Mesodermal cell (in vitro differentiated cells): ENCODE data around the gene SLC27A1.
A peak's percentile ranks its signal among the peaks of the same experiment; 100 is the strongest.
"Not testable (repeated sequence)": the region's sequence is repeated elsewhere in the genome, so short reads cannot be mapped to it uniquely, and the experiment has no call there.

Source experiments
- H3K27ac ChIP-seq: 2 replicates; pipeline ENCODE4 v1.7.0; 2013; ENCODE audit warnings: mild to moderate bottlenecking, low read depth, low read length, moderate library complexity; ENCODE audit not compliant: severe bottlenecking
- H3K36me3 ChIP-seq: 2 replicates; pipeline ENCODE4 v1.7.1; 2013; ENCODE audit warnings: mild to moderate bottlenecking, low read length, moderate library complexity; ENCODE audit not compliant: control insufficient read depth, insufficient read depth
- H3K4me1 ChIP-seq: one replicate; pipeline ENCODE4 v1.7.1; 2013; ENCODE audit warnings: mild to moderate bottlenecking, low read length; ENCODE audit not compliant: insufficient read depth, control insufficient read depth, poor library complexity, severe bottlenecking
- H3K4me3 ChIP-seq: 2 replicates; pipeline ENCODE4 v1.7.0; 2013; ENCODE audit warnings: low read length, control low read depth, mild to moderate bottlenecking; ENCODE audit not compliant: insufficient read depth, poor library complexity, severe bottlenecking; ENCODE audit errors: extremely low read depth
- H3K9me3 ChIP-seq: 2 replicates; pipeline ENCODE4 v1.7.1; 2013; ENCODE audit warnings: mild to moderate bottlenecking, low read length, moderate library complexity; ENCODE audit not compliant: control insufficient read depth
- WGBS, 2 experiments: methylation state at CpG; one replicate each; pipeline ENCODE4 v1.1.5; 2013; ENCODE audit warnings: missing lambda C conversion rate in 2 of 2; ENCODE audit not compliant: insufficient coverage in 2 of 2; 5-methylcytosine and 5-hydroxymethylcytosine counted together

Gene SLC27A1

DNA sequence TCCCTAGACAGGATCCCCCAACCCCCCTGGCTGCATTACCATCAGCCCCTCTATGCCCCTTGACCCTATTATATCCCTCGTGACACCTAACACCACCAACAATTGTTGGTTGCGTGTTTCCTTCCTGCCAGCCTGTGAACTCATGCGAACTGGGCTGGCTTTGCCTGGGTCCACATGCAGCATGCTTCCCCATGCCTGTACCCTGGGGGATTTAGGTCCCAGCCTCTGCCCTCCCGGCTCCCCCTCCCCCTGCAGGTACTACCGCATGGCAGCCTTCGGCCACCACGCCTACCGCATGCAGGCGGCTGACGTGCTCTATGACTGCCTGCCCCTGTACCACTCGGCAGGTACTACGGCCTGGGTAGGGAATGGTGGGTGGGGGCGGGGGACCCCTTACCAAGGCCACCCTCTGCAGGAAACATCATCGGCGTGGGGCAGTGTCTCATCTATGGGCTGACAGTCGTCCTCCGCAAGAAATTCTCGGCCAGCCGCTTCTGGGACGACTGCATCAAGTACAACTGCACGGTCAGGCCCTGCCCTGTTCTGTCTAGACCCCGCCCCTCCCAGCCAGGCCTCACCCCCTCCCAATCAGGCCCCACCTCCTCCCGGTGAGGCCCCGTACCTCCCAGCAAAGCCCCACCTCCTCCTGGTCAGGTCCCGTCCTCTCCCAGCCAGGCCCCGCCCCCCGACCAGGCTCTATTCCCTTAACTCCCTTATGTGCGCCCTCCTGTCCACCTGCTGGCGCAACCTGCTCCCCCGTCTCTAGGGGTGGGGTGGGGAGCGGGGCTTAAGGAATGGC, 18.5 kb downstream of the SLC27A1 start:
- H3K36me3 ChIP-seq = no peaks in the 10 kb centered on the region
- H3K4me1 ChIP-seq = peaks cover 10% of the 10 kb centered on the region
- peak overlapping the region; percentile 16 for H3K4me3 ChIP-seq
- no peaks in the 10 kb centered on the region for H3K9me3 ChIP-seq
- H3K27ac ChIP-seq = no peak overlapping the region
- 16 to 33% methylated on average over 10 to 16 of the region's 31 CpGs for WGBS, 2 experiments

DNA sequence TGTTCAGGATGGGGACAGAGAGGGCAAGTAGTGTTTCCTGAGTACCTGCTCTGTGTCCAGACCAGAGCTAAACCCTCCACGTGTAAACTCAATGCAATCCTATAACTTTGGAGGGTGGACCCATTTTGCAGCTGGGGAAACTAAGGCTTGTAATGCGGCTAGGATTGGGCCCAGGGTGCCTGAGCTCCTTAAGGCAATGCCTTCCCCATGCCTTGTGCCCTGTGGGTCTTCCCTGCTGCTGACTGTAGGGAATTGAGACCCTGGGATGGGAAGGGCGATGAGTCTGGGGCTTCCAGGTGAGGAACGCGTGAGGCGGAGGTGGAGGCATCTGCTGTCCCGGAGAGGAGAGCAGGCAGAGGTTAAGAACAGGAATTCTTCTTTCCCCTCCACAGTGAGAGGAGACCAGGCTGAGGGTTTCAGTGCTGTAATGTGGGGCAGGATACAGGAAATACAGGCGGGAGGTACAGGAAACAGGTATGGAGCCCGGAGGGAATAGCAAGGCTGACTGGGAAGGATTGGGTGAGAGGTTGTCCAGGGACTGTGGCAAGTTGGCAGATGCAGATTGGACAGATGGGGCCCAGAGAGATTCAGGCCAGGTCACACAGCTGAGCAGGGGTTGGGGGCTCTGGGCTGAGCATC, 19.2 kb downstream of the SLC27A1 start:
- no peak overlapping the region for H3K4me3 ChIP-seq
- no peaks in the 10 kb centered on the region for H3K36me3 ChIP-seq
- no peaks in the 10 kb centered on the region for H3K9me3 ChIP-seq
- H3K27ac ChIP-seq = no peak overlapping the region
- WGBS, 2 experiments = 88 to 90% methylated on average over 2 to 6 of the region's 9 CpGs
- peaks cover 10% of the 10 kb centered on the region for H3K4me1 ChIP-seq

GRCh38 chr19:17490411-17490810, 20.1 kb downstream of the SLC27A1 start:
- Histone ChIP-seq H3K27ac (no peak overlapping the region), H3K9me3 (no peaks in the 10 kb centered on the region), H3K4me1 (peaks cover 10% of the 10 kb centered on the region), H3K4me3 (no peak overlapping the region), H3K36me3 (no peaks in the 10 kb centered on the region)
- WGBS, 2 experiments = 85 to 94% methylated on average over 2 of the region's 4 CpGs

- peaks cover 10% of the 10 kb centered on the region for H3K4me1 ChIP-seq
- H3K4me3 ChIP-seq = no peak overlapping the region
- H3K27ac ChIP-seq = no peak overlapping the region
- no peaks in the 10 kb centered on the region for H3K9me3 ChIP-seq
- 93 to 100% methylated on average over 3 to 4 of the region's 5 CpGs for WGBS, 2 experiments
- no peaks in the 10 kb centered on the region for H3K36me3 ChIP-seq
Measured at GRCh38 chr19:17491287-17491686, 21.0 kb downstream of the SLC27A1 start.

DNA sequence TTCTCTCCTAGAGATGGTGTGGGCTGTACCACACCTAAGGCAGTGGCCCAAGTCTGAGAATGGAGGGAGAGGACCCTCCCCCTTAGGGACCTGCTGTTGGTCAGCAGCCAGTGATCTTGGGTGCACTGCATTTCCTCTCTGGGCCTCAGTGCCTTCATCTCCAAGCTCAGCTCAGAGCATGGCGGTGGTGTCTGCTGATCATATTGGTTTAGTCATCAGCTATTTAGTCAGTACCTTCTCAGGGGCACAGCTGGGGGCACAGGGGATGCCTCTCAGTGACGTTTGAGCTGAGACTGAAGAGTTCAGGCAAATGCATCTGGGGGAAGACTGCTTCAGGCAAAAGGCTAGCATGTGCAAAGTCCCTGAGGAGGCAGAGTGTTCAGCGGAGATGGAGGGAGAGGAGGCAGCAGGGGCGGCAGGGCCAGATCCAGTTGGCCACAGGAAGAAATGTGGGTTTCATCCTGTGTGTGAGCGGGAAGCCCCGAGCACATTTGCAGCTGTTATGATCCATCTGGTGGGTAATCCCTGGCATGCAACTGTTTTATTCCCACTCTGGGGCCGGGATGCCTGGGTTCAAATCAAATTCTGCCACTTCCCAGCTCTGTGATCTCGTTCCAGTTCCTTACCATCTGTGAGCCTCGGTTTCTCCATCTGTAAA, 25.4 kb downstream of the SLC27A1 start:
- Histone ChIP-seq H3K27ac (no peak overlapping the region), H3K36me3 (peaks cover 8% of the 10 kb centered on the region)
- WGBS, 2 experiments = 75 to 84% methylated on average over 7 to 8 of the region's 9 CpGs

DNA sequence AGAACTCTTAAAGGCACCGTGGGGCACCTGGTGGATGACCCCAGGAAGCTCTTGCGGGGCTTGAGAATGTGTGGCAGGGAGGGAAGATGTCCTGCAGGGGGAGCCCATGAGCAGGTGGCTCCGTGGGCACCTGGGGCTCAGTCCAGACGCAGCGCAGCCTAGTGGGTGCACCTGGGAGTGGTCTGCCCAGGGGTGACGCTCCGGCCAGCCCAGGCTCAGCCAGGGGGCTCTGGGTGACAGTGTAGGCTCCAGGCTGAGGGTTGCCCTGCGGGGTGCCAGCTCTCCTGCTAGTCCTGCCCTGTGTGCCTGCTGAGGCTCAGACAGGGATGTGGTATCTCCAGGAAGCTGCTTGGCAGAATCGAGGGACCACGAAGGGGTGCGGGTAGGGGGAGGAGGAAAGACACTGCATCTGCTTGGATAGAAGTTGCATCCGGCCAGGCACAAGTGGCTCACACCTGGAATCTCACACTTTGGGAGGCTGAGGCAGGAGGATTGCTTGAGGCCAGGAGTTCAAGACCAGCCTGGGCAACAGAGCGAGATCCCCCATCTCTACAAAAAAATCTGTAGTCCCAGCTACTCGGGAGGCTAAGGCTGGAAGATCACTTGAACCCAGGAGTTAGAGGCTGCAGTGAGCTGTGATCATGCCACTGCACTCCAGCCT, 26.1 kb downstream of the SLC27A1 start:
- no peak overlapping the region for H3K27ac ChIP-seq
- no peak overlapping the region for H3K4me3 ChIP-seq
- 59 to 78% methylated on average over 13 of the region's 14 CpGs for WGBS, 2 experiments
- peaks cover 13% of the 10 kb centered on the region for H3K36me3 ChIP-seq
- H3K9me3 ChIP-seq = no peaks in the 10 kb centered on the region
- H3K4me1 ChIP-seq = peaks cover 6% of the 10 kb centered on the region

More for the DNA sequence above, 25.4 kb downstream of the SLC27A1 start:
- no peak overlapping the region for H3K4me3 ChIP-seq
- peaks cover 6% of the 10 kb centered on the region for H3K4me1 ChIP-seq
- H3K9me3 ChIP-seq = no peaks in the 10 kb centered on the region

GRCh38 chr19:17497149-17497798, 26.9 kb downstream of the SLC27A1 start:
- peaks cover 6% of the 10 kb centered on the region for H3K4me1 ChIP-seq
- no peaks in the 10 kb centered on the region for H3K9me3 ChIP-seq
- 96% methylated on average over 40 to 41 of the region's 41 CpGs for WGBS, 2 experiments
- no peak overlapping the region for H3K4me3 ChIP-seq
- peaks cover 13% of the 10 kb centered on the region for H3K36me3 ChIP-seq
- no peak overlapping the region for H3K27ac ChIP-seq

DNA sequence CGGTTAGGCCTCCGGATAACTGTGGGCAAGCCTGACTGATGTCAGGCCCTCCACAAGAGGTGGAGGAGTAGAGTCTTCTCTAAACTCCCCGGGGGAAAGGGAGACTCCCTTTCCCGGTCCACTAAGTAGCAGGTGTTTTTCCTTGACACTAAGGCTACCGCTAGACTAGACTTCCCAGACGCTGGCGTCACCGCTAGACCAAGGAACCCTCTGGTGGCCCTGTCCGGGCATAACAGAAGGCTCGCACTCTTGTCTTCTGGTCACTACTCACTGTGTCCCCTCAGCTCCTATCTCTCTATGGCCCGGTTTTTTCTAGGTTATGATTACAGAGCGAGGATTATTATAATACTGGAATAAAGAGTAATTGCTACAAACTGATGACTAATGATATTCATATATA, 28.7 kb downstream of the SLC27A1 start:
- not testable (repeated sequence) for H3K4me1 ChIP-seq, H3K9me3 ChIP-seq, H3K4me3 ChIP-seq, H3K27ac ChIP-seq
- 76 to 79% methylated on average over 7 to 8 of the region's 12 CpGs for WGBS, 2 experiments
- H3K36me3 ChIP-seq = peaks cover 13% of the 10 kb centered on the region

DNA sequence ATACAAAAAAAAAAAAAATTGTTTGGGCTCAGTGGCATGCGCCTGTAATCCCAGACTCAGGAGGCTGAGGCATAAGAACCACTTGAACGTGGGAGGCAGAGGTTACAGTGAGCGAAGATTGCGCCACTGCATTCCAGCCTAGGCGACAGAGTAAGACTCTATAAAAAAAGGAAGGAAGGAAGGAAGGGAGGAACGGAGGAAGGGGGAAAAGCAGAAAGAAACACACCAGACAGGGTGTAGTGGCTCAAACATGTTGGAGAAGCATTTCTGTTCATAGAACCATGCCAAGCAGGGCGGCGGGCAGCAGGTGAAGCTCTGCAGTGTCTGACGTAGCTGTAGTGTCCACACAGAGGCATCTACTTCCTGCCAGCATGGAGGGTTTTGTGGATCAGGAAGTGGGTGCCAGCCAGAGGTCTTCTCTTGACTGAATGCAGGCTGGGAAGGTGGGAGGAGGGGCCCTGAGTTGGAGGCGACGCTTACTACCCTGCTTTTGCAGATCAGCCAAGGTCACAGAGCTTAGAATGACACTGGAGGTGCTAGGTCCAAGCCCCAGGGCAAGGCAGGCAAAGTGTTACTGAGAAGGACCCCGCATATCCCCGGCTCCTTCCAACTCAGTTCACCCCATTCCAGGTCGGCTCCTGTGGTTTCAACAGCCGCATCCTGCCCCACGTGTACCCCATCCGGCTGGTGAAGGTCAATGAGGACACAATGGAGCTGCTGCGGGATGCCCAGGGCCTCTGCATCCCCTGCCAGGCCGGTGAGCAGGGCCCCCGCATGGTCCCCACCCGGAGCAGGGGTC, 29.5 kb downstream of the SLC27A1 start:
- 79 to 82% methylated on average over 20 to 21 of the region's 21 CpGs for WGBS, 2 experiments
- Histone ChIP-seq H3K4me1 (peaks cover 6% of the 10 kb centered on the region), H3K4me3 (no peak overlapping the region), H3K9me3 (no peaks in the 10 kb centered on the region), H3K27ac (peak overlapping the region; percentile 12), H3K36me3 (peaks cover 13% of the 10 kb centered on the region)
